Naive thymus-derived CD4-positive, alpha-beta T cell (primary cell): ENCODE data around the gene C15orf39. TPM values are rescaled to one million over a fixed set of nuclear protein-coding genes. Genes with fewer than 3 reads are reported as not detected.

ENCODE experiments used
- polyA plus RNA-seq, 2 donors: library from polyadenylated mRNA; unstranded; fragments of 300-500 nt; fragmentation: Illumina TruSeq; gene quantifications; one replicate each; pipeline ENCODE4 v1.2.3, GENCODE V29; 2021
- total RNA-seq, 6 experiments: library from RNA in 5 of 6; stranded (reverse) in 5 of 6; gene quantifications; 1 replicate in 5 of 6; 2 replicates in 1 of 6; pipeline ENCODE4 v1.2.3 and lab custom pipeline; 2021 to 2026

Gene C15orf39
- total and polyA plus RNA-seq, 7 experiments from 2014 or later, result 2.1 to 124 (median 31.9) TPM

Other genes with a start within 250 kb of the C15orf39 start
- gene RPP25, start 245.1 kb upstream of the C15orf39 start, total RNA-seq, result 1 to 10 TPM in 4 of 5 experiments, under 1 TPM in 1; 0.95 to 5.8 (median 3.3) TPM
- gene RPP25, start 245.1 kb upstream of the C15orf39 start, polyA plus RNA-seq, result 1 to 10 TPM; 4.0 to 5.5 TPM
- 1 to 10 TPM in 2 of 5 experiments, under 1 TPM in 3; 0.35 to 9.5 (median 0.87) TPM for gene SCAMP5, start 206.3 kb upstream of the C15orf39 start, total RNA-seq
- gene SCAMP5, start 206.3 kb upstream of the C15orf39 start, polyA plus RNA-seq, result under 1 TPM; 0.06 to 0.15 TPM
- gene PPCDC, start 178.3 kb upstream of the C15orf39 start, total RNA-seq, result 10 to 100 TPM; 11.7 to 31.3 (median 17.1) TPM
- gene PPCDC, start 178.3 kb upstream of the C15orf39 start, polyA plus RNA-seq, result 10 to 100 TPM; 12.4 to 14.5 TPM
- not detected for gene GOLGA6C, start 56.5 kb downstream of the C15orf39 start, total RNA-seq
- not detected for gene GOLGA6C, start 56.5 kb downstream of the C15orf39 start, polyA plus RNA-seq
- gene GOLGA6D, start 81.0 kb downstream of the C15orf39 start, total RNA-seq, result under 1 TPM in 2 of 5 experiments, not detected in 3; 0.19 to 0.27 TPM
- not detected for gene GOLGA6D, start 81.0 kb downstream of the C15orf39 start, polyA plus RNA-seq
- 10 to 100 TPM; 23.4 to 84.2 (median 26.3) TPM for gene COMMD4, start 134.2 kb downstream of the C15orf39 start, total RNA-seq
- gene COMMD4, start 134.2 kb downstream of the C15orf39 start, polyA plus RNA-seq, result 10 to 100 TPM; 30.2 to 37.5 TPM
- 10 to 100 TPM in 4 of 5 experiments, 1 to 10 TPM in 1; 8.9 to 49.9 (median 18.5) TPM for gene NEIL1, start 145.2 kb downstream of the C15orf39 start, total RNA-seq
- 1 to 10 TPM; 1.7 to 3.1 TPM for gene NEIL1, start 145.2 kb downstream of the C15orf39 start, polyA plus RNA-seq
- gene MAN2C1, start 166.7 kb downstream of the C15orf39 start, total RNA-seq, result 100 to 1,000 TPM; 298 to 557 (median 451) TPM
- gene MAN2C1, start 166.7 kb downstream of the C15orf39 start, polyA plus RNA-seq, result 10 to 100 TPM; 26.7 to 44.9 TPM
- 100 to 1,000 TPM; 115 to 139 (median 130) TPM for gene SIN3A, start 249.8 kb downstream of the C15orf39 start, total RNA-seq
- gene SIN3A, start 249.8 kb downstream of the C15orf39 start, polyA plus RNA-seq, result 10 to 100 TPM; 18.0 to 22.2 TPM